T1000 (cell line): ENCODE data around the gene SEC14L1.

Experiments
- DNase-seq: peaks from one replicate; lab custom pipeline; 2025; ENCODE audit warnings: mixed read lengths; lab: John Stamatoyannopoulos, UW

Gene SEC14L1

GRCh38 chr17:77116371-77116860, 24.4 kb upstream of the SEC14L1 start:
- DNase-seq, result no peak

GRCh38 chr17:77117415-77117814, 23.4 kb upstream of the SEC14L1 start:
- DNase-seq, result no peak

- DNase-seq, result no peak
Observed at GRCh38 chr17:77118251-77118928, 22.4 kb upstream of the SEC14L1 start.

- DNase-seq, result no peak
Observed at GRCh38 chr17:77119668-77120301, 21.0 kb upstream of the SEC14L1 start.

- no peak for DNase-seq
Observed at GRCh38 chr17:77120868-77121267, 19.9 kb upstream of the SEC14L1 start.

GRCh38 chr17:77124192-77124889, 16.4 kb upstream of the SEC14L1 start:
- peak; percentile 60 for DNase-seq

- DNase-seq, result peak; percentile 77
Observed at GRCh38 chr17:77125432-77125901, 15.3 kb upstream of the SEC14L1 start.

- DNase-seq, result no peak
Observed at GRCh38 chr17:77126519-77126918, 14.2 kb upstream of the SEC14L1 start.

GRCh38 chr17:77127735-77128361, 12.9 kb upstream of the SEC14L1 start:
- no peak for DNase-seq

- no peak for DNase-seq
Observed at GRCh38 chr17:77128896-77129567, 11.7 kb upstream of the SEC14L1 start.

GRCh38 chr17:77129568-77130301, 11.0 kb upstream of the SEC14L1 start:
- no peak for DNase-seq

GRCh38 chr17:77130525-77130924, 10.2 kb upstream of the SEC14L1 start:
- no peak for DNase-seq

GRCh38 chr17:77131904-77132303, 8.9 kb upstream of the SEC14L1 start:
- no peak for DNase-seq

- no peak for DNase-seq
Observed at GRCh38 chr17:77132411-77133086, 8.2 kb upstream of the SEC14L1 start.

GRCh38 chr17:77133087-77133638, 7.6 kb upstream of the SEC14L1 start:
- DNase-seq, result no peak

- DNase-seq, result no peak
Observed at GRCh38 chr17:77136420-77136767, 4.4 kb upstream of the SEC14L1 start.

- no peak for DNase-seq
Observed at GRCh38 chr17:77137111-77137510, 3.7 kb upstream of the SEC14L1 start.

- peak; percentile 91 for DNase-seq
Observed at GRCh38 chr17:77137886-77138285, 2.9 kb upstream of the SEC14L1 start.

- DNase-seq, result peak; percentile 99
Observed at GRCh38 chr17:77140166-77140877, 447 bp upstream of the SEC14L1 start.
